Endothelial cell of umbilical vein (primary cell): Measurements from ENCODE around the gene C11orf21. TPM values are rescaled to one million over a fixed set of nuclear protein-coding genes. Genes with fewer than 3 reads are reported as not detected.

Experiments used
- BruUV-seq: library from RNA; stranded (reverse); fragments of 400-500 nt; replicated peaks from 2 replicates; lab custom pipeline; 2021; lab: Mats Ljungman, UMichigan
- CTCF ChIA-PET: fragments of 300-600, 350-600 bp; sonication (Branson Sonifier 250); formaldehyde crosslinking; loops from one replicate; lab custom pipeline; 2021; ENCODE audit warnings: antibody characterized with exemption, inconsistent platforms; lab: Charles Lee
- POLR2A ChIA-PET: fragments of 300-600, 350-600 bp; sonication (Branson Sonifier 250); formaldehyde crosslinking; loops from one replicate; lab custom pipeline; 2021; ENCODE audit warnings: antibody characterized with exemption, inconsistent platforms; lab: Charles Lee
- DNase-seq: peaks from one replicate; pipeline ENCODE4 v3.0.0-alpha.2; 2011; ENCODE audit warnings: low read depth, low spot score
- FAIRE-seq: peaks from 2 replicates; lab custom pipeline; 2011; peaks lifted over from hg19 to GRCh38; lab: Jason Lieb, UNC
- H2AFZ ChIP-seq: 2 replicates; pipeline ENCODE4 v1.6.0; 2012; ENCODE audit warnings: low read depth, low read length, control low read depth, inconsistent platforms
- H3K27ac ChIP-seq: 2 replicates; pipeline ENCODE4 v1.5.1; 2011; ENCODE audit warnings: low read depth, mild to moderate bottlenecking, control low read depth, low read length, moderate library complexity; ENCODE audit not compliant: insufficient read depth
- H3K27me3 ChIP-seq, 2 experiments: 2 replicates each; pipeline versions ENCODE4 v1.6.0 to v1.6.1; 2011; ENCODE audit warnings: low read length in 2 of 2, mixed read lengths in 1 of 2; ENCODE audit not compliant: control insufficient read depth in 2 of 2, insufficient read depth in 2 of 2
- H3K36me3 ChIP-seq, 2 experiments: 2 replicates in 1 of 2; 3 replicates in 1 of 2; pipeline ENCODE4 v1.5.1; 2011; ENCODE audit warnings: low read length in 2 of 2, mild to moderate bottlenecking in 1 of 2, moderate library complexity in 1 of 2; ENCODE audit not compliant: control insufficient read depth in 2 of 2, insufficient read depth in 2 of 2; ENCODE audit errors: extremely low read depth in 1 of 2
- H3K4me1 ChIP-seq: 3 replicates; pipeline ENCODE4 v1.5.1; 2011; ENCODE audit warnings: mild to moderate bottlenecking, low read length; ENCODE audit not compliant: control insufficient read depth, insufficient read depth; ENCODE audit errors: extremely low read depth
- H3K4me2 ChIP-seq: 2 replicates; pipeline ENCODE4 v1.6.1; 2011; ENCODE audit warnings: low read length, control low read depth, mixed read lengths; ENCODE audit not compliant: insufficient read depth
- H3K4me3 ChIP-seq, 3 experiments: fragments of 200-600 bp in 1 of 3; sonication (generic), shearing (Covaris generic) in 1 of 3; replicated peaks in 1 of 3; 2 replicates each; pipeline ENCODE4 v1.5.1; 2011 to 2016; ENCODE audit warnings: control low read depth in 3 of 3, low read length in 3 of 3, mild to moderate bottlenecking in 2 of 3, inconsistent platforms in 1 of 3, low read depth in 1 of 3, moderate library complexity in 1 of 3; ENCODE audit not compliant: insufficient read depth in 1 of 3
- H3K79me2 ChIP-seq: 2 replicates; pipeline ENCODE4 v1.6.0; 2012; ENCODE audit warnings: low read length, inconsistent platforms; ENCODE audit not compliant: control insufficient read depth, insufficient read depth
- H3K9ac ChIP-seq: replicated peaks from 2 replicates; pipeline ENCODE3; 2011; ENCODE audit warnings: low read length, control low read depth; ENCODE audit not compliant: insufficient read depth; ENCODE audit errors: extremely low read depth
- H3K9me1 ChIP-seq: replicated peaks from 3 replicates; pipeline ENCODE4 v1.6.0; 2011; ENCODE audit warnings: mild to moderate bottlenecking, low read length; ENCODE audit not compliant: control insufficient read depth, insufficient read depth; ENCODE audit errors: extremely low read depth
- H3K9me3 ChIP-seq: replicated peaks from 2 replicates; pipeline ENCODE4 v1.5.1; 2012; ENCODE audit warnings: low read length, inconsistent platforms; ENCODE audit not compliant: control insufficient read depth, insufficient read depth
- H4K20me1 ChIP-seq: replicated peaks from 2 replicates; pipeline ENCODE3; 2011; ENCODE audit warnings: mild to moderate bottlenecking, low read length; ENCODE audit not compliant: control insufficient read depth, insufficient read depth; ENCODE audit errors: extremely low read depth
- CTCF ChIP-seq, 2 donors: IDR thresholded peaks; 1 replicate in 1 of 2; 2 replicates in 1 of 2; pipeline ENCODE4 v1.5.1; 2011; ENCODE audit warnings: low read length in 2 of 2, mild to moderate bottlenecking in 2 of 2, moderate library complexity in 2 of 2, control low read depth in 1 of 2, inconsistent platforms in 1 of 2, low read depth in 1 of 2; ENCODE audit not compliant: insufficient read depth in 1 of 2; ENCODE audit errors: extremely low read depth in 1 of 2
- EZH2 ChIP-seq: IDR thresholded peaks from 2 replicates; pipeline ENCODE4 v1.6.1; 2012; ENCODE audit warnings: borderline replicate concordance, low read depth, mild to moderate bottlenecking, moderate library complexity, low read length, inconsistent platforms; ENCODE audit not compliant: severe bottlenecking
- FOS ChIP-seq: IDR thresholded peaks from 2 replicates; pipeline ENCODE4 v1.6.1; 2011; ENCODE audit warnings: mild to moderate bottlenecking, low read length, moderate library complexity, borderline replicate concordance; ENCODE audit not compliant: insufficient read depth
- GATA2 ChIP-seq: IDR thresholded peaks from 2 replicates; pipeline ENCODE4 v1.7.0; 2011; ENCODE audit warnings: low read depth, mild to moderate bottlenecking, moderate library complexity, mixed read lengths, low read length; ENCODE audit not compliant: insufficient read length, insufficient read depth
- JUN ChIP-seq: IDR thresholded peaks from 2 replicates; pipeline ENCODE4 v1.6.1; 2011; ENCODE audit warnings: borderline replicate concordance, low read depth; ENCODE audit not compliant: insufficient read length, insufficient read depth
- MAX ChIP-seq: IDR thresholded peaks from 2 replicates; pipeline ENCODE4 v1.6.1; 2011; ENCODE audit not compliant: insufficient read depth, insufficient read length
- MYC ChIP-seq: IDR thresholded peaks from one replicate; pipeline ENCODE4 v1.6.1; 2011; ENCODE audit warnings: mild to moderate bottlenecking, low read depth, low read length
- POLR2A ChIP-seq: IDR thresholded peaks from 2 replicates; pipeline ENCODE4 v1.6.1; 2012; ENCODE audit warnings: low read depth, mild to moderate bottlenecking, control low read depth, low read length
- POLR2AphosphoS5 ChIP-seq: IDR thresholded peaks from 2 replicates; pipeline ENCODE4 v1.6.1; 2012; ENCODE audit warnings: low read depth, mild to moderate bottlenecking, control low read depth, low read length, moderate library complexity; ENCODE audit not compliant: insufficient read depth
- dilution Hi-C: fragments of 300-500 bp; cut with MboI; formaldehyde crosslinking; loops from one replicate; pipeline ENCODE4 v1.15.0; 2019; ENCODE audit warnings: low sequenced_read_pairs; ENCODE audit not compliant: extremely low pct_ligation_motif_present
- intact Hi-C: fragments of 100-400 bp; cut with micrococcal nuclease; formaldehyde crosslinking; loops from one replicate; pipeline ENCODE4 v1.10.0; 2022
- polyA plus RNA-seq, 4 experiments: library from polyadenylated mRNA; depleted of rRNA in 3 of 4; stranded (reverse) in 3 of 4; unstranded in 1 of 4; fragments of >200 nt; gene quantifications; 2 replicates each; pipeline versions ENCODE4 v1.2.1 to v1.2.3, GENCODE V29; 2011 to 2012; ENCODE audit warnings: missing spikeins in 1 of 4
- total RNA-seq: library from RNA; stranded (reverse); gene quantifications from 2 replicates; pipeline ENCODE4 v1.2.3, GENCODE V29; 2021

Gene C11orf21
- total and polyA plus RNA-seq, 2 donors (not counting 3 experiments of a cell fraction or from before 2014, with no cell fraction given): not detected

- H2AFZ ChIP-seq: no peak within 1 kb of the TSS
- TF ChIP-seq EZH2 (no peak), MYC (no peak), POLR2AphosphoS5 (no peak), MAX (no peak), JUN (no peak), CTCF (IDR thresholded peaks at IDR 0.05; ENCODE audit: extremely low read depth in 1 of 2, insufficient read depth in 1 of 2, low read depth in 1 of 2, low read length in 2 of 2) (no peak), POLR2A (no peak), FOS (no peak), GATA2 (no peak)
- ChIA-PET CTCF (interaction anchor here (0.5 kb wide), 1 partner anchor 8 kb away, joined by 3 read pairs; no protein-coding TSS in a partner anchor), POLR2A (no interaction called here)
- no peaks in the 10 kb centered on the region for H3K9me1 ChIP-seq
- no peaks in the 10 kb centered on the region for H3K9me3 ChIP-seq
- H3K79me2 ChIP-seq: no peaks in the 10 kb centered on the region
- H3K4me3 ChIP-seq: no peak within 1 kb of the TSS
- BruUV-seq: no TSS peak
- intact Hi-C loops (no loop called here), dilution Hi-C loops (no loop called here)
- H3K4me1 ChIP-seq: no peaks in the 10 kb centered on the region
- no peaks in the 10 kb centered on the region for H3K36me3 ChIP-seq
- no peak for DNase-seq
- no peak within 1 kb of the TSS for H3K27ac ChIP-seq
- no peaks in the 10 kb centered on the region for H4K20me1 ChIP-seq
- peaks cover 31 to 37% of the 10 kb centered on the region in 2 experiments for H3K27me3 ChIP-seq
- H3K4me2 ChIP-seq: no peak within 1 kb of the TSS
- no peak for FAIRE-seq
- no peak within 1 kb of the TSS for H3K9ac ChIP-seq
Measured at GRCh38 chr11:2270322-2271076, 31.2 kb downstream of the C11orf21 start, which contains the start of gene ASCL2. TSS of gene ASCL2 (minus strand) at chr11:2270588. CDS start at chr11:2270332, 256 bp downstream.
